Fibroblast of mammary gland (primary cell): ENCODE data around the gene LNPEP.

Source experiments
- DNase-seq: peaks from one replicate; pipeline ENCODE4 v3.0.0-alpha.2; 2010; ENCODE audit warnings: low read depth
- H3K4me3 ChIP-seq: 2 replicates; pipeline ENCODE4 v1.5.1; 2011; ENCODE audit warnings: low read depth, mild to moderate bottlenecking, low read length, moderate library complexity; ENCODE audit not compliant: control insufficient read depth
- CTCF ChIP-seq: conservative IDR thresholded peaks from 2 replicates; pipeline ENCODE4 v1.5.1; 2011; ENCODE audit warnings: low read depth, low read length, inconsistent platforms; ENCODE audit not compliant: control insufficient read depth, insufficient read depth

LNPEP gene

GRCh38 chr5:97010606-97011005 lies 74.7 kb downstream of the LNPEP start:
- DNase-seq = no peak
- TF ChIP-seq CTCF = no peak
- H3K4me3 ChIP-seq = no peak overlapping the region

GRCh38 chr5:97011567-97011966 lies 75.7 kb downstream of the LNPEP start:
- TF ChIP-seq CTCF = no peak
- no peak for DNase-seq
- H3K4me3 ChIP-seq = no peak overlapping the region

- DNase-seq = no peak
- TF ChIP-seq CTCF = no peak
- no peak overlapping the region for H3K4me3 ChIP-seq
Observed at GRCh38 chr5:97019435-97020117, 83.7 kb downstream of the LNPEP start.

GRCh38 chr5:97021416-97021815 lies 85.5 kb downstream of the LNPEP start:
- DNase-seq = no peak
- TF ChIP-seq CTCF = no peak
- no peak overlapping the region for H3K4me3 ChIP-seq

GRCh38 chr5:97022898-97023297 lies 87.0 kb downstream of the LNPEP start:
- TF ChIP-seq CTCF = no peak
- no peak for DNase-seq

GRCh38 chr5:97026721-97027120 lies 90.8 kb downstream of the LNPEP start:
- no peak for DNase-seq
- TF ChIP-seq CTCF = no peak

More at GRCh38 chr5:97022898-97023297, 87.0 kb downstream of the LNPEP start:
- H3K4me3 ChIP-seq = no peak overlapping the region

GRCh38 chr5:97037819-97038218 lies 101.9 kb downstream of the LNPEP start:
- DNase-seq = no peak
- H3K4me3 ChIP-seq = no peak overlapping the region
- no peak for TF ChIP-seq CTCF

More at GRCh38 chr5:97026721-97027120, 90.8 kb downstream of the LNPEP start:
- H3K4me3 ChIP-seq = no peak overlapping the region
